Smooth muscle cell (in vitro differentiated cells): ENCODE measurements around the gene SLC6A12. TPM values are rescaled to one million over a fixed set of nuclear protein-coding genes. Genes with fewer than 3 reads are reported as not detected.

Experiments used
- DNase-seq: peaks from one replicate; lab custom pipeline; 2025; ENCODE audit not compliant: unreplicated experiment; lab: John Stamatoyannopoulos, UW
- H2AFZ ChIP-seq: fragments of 200-600 bp; sonication (generic); 2 replicates; pipeline ENCODE4 v1.6.0; 2016; ENCODE audit warnings: antibody characterized with exemption, low read depth, mild to moderate bottlenecking
- H3F3A ChIP-seq: fragments of 200-600 bp; sonication (generic); 2 replicates; pipeline ENCODE4 v1.6.0; 2017; ENCODE audit warnings: antibody characterized with exemption, low read depth
- H3K27ac ChIP-seq: fragments of 200-600 bp; sonication (generic); 2 replicates; pipeline ENCODE4 v1.5.1; 2016; ENCODE audit warnings: low read depth, mild to moderate bottlenecking
- H3K27me3 ChIP-seq: fragments of 200-600 bp; sonication (generic); 2 replicates; pipeline ENCODE4 v1.6.1; 2016; ENCODE audit warnings: low read depth, mild to moderate bottlenecking
- H3K36me3 ChIP-seq: fragments of 200-600 bp; sonication (generic); 2 replicates; pipeline ENCODE4 v1.5.1; 2016; ENCODE audit warnings: low read depth
- H3K4me1 ChIP-seq: fragments of 200-600 bp; sonication (generic); 2 replicates; pipeline ENCODE4 v1.5.1; 2016; ENCODE audit warnings: low read depth
- H3K4me2 ChIP-seq: fragments of 200-600 bp; sonication (generic); 2 replicates; pipeline ENCODE4 v1.6.0; 2016; ENCODE audit warnings: mild to moderate bottlenecking
- H3K4me3 ChIP-seq: fragments of 200-600 bp; sonication (generic); 2 replicates; pipeline ENCODE4 v1.5.1; 2016; ENCODE audit warnings: mild to moderate bottlenecking
- H3K79me2 ChIP-seq: fragments of 200-600 bp; sonication (generic); 2 replicates; pipeline ENCODE4 v1.6.0; 2016; ENCODE audit warnings: low read depth, mild to moderate bottlenecking
- H3K9ac ChIP-seq: fragments of 200-600 bp; sonication (generic); 2 replicates; pipeline ENCODE4 v1.6.0; 2016; ENCODE audit warnings: low read depth
- H3K9me3 ChIP-seq: fragments of 200-600 bp; sonication (generic); replicated peaks from 2 replicates; pipeline ENCODE4 v1.5.1; 2016; ENCODE audit warnings: low read depth
- H4K20me1 ChIP-seq: fragments of 200-600 bp; sonication (generic); 2 replicates; pipeline ENCODE4 v1.6.0; 2016; ENCODE audit warnings: low read depth
- CTCF ChIP-seq: fragments of 200-600 bp; sonication (generic); IDR thresholded peaks from 2 replicates; pipeline ENCODE4 v1.5.1; 2017; ENCODE audit warnings: borderline replicate concordance, mild to moderate bottlenecking, antibody characterized with exemption; ENCODE audit not compliant: insufficient read depth, poor library complexity, severe bottlenecking
- WGBS: methylation state at CpG from one replicate; pipeline ENCODE4 v1.1.7; 2016; ENCODE audit warnings: low lambda C conversion rate; 5-methylcytosine and 5-hydroxymethylcytosine counted together
- polyA plus RNA-seq: library from polyadenylated mRNA; unstranded; fragments of >200 nt; fragmentation: Nextera tagmentation; extraction: Ambion mirVana; gene quantifications from 2 replicates; pipeline ENCODE4 v1.2.1, GENCODE V29; 2016
- total RNA-seq: library from RNA; depleted of rRNA; stranded (reverse); fragments of >200 nt; gene quantifications from 2 replicates; pipeline ENCODE4 v1.2.3, GENCODE V29; 2014

The SLC6A12 gene
- total and polyA plus RNA-seq, 2 experiments from 2014 or later = 0.22 TPM; not detected in 1

DNA sequence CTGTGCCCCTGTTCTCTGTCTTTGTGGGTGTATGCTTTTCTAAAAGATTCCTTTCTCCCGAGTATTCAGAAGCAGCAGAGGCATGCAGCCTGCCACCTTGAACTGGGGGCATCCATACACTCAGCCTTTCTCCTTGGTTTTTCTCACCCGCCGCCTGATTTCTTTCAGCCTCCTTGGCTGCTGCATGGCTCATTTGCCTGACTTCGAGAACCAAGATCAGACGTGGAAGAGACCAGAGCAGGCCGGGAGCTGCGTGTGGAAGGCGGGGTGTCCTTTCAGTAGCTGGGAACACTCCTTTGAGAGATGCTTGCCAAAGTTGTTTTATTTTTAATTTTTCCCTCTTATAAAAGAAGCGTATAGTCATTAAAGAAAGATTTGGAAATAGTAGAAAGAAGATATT is 53.1 kb downstream of the SLC6A12 start:
- H3K9me3 ChIP-seq = no peaks in the 10 kb centered on the region
- H3K27ac ChIP-seq = no peak overlapping the region
- no peak for TF ChIP-seq CTCF
- peaks cover 12% of the 10 kb centered on the region for H3K4me1 ChIP-seq
- 84% methylated on average over 9 of the region's 9 CpGs for WGBS
- H3K4me2 ChIP-seq = no peak overlapping the region
- no peaks in the 10 kb centered on the region for H4K20me1 ChIP-seq
- H3F3A ChIP-seq = no peaks in the 10 kb centered on the region
- DNase-seq = no peak
- H3K36me3 ChIP-seq = no peaks in the 10 kb centered on the region
- H3K9ac ChIP-seq = no peak overlapping the region
- H3K27me3 ChIP-seq = no peaks in the 10 kb centered on the region
- no peak overlapping the region for H3K4me3 ChIP-seq
- no peak overlapping the region for H2AFZ ChIP-seq
- no peaks in the 10 kb centered on the region for H3K79me2 ChIP-seq

DNA sequence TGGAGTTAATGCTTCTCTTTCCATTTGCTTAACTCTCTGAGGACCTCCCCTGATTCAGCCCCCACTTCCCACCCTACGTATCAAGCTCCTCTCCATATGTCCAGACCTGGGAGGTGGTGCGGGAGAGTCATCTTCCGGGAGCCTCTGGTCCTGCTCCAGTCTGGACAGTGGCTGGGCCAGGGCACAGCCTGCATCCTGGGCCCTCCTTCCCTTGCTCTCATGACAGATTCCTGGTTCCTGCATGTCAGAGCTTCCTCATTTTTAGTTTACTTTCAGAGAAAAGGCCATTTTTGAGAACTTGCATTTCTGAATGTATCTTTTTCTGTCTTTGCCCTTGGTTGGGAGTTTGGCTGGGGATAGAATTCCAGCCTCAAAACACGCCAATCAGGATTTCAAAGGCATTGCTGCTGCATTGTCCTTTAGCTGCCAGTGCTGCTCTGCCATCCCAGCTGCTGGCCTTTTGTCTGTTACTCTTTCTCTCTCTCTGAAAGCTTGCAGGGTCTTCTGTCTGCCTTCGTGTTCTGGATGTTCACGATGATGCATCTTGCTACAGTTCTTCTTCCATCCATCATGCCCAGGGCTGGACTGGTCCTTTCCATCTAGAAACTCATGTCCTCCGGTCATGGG is 54.7 kb downstream of the SLC6A12 start:
- no peak for DNase-seq
- Histone ChIP-seq H3K4me2 (no peak overlapping the region), H2AFZ (no peak overlapping the region), H3K9ac (no peak overlapping the region), H3K27ac (no peak overlapping the region), H3K27me3 (no peaks in the 10 kb centered on the region), H3K4me3 (no peak overlapping the region), H3K4me1 (peaks cover 6% of the 10 kb centered on the region), H3F3A (no peaks in the 10 kb centered on the region), H3K36me3 (no peaks in the 10 kb centered on the region), H4K20me1 (no peaks in the 10 kb centered on the region), H3K79me2 (no peaks in the 10 kb centered on the region), H3K9me3 (no peaks in the 10 kb centered on the region)
- WGBS = 70% methylated on average over 7 of the region's 7 CpGs
- no peak for TF ChIP-seq CTCF

DNA sequence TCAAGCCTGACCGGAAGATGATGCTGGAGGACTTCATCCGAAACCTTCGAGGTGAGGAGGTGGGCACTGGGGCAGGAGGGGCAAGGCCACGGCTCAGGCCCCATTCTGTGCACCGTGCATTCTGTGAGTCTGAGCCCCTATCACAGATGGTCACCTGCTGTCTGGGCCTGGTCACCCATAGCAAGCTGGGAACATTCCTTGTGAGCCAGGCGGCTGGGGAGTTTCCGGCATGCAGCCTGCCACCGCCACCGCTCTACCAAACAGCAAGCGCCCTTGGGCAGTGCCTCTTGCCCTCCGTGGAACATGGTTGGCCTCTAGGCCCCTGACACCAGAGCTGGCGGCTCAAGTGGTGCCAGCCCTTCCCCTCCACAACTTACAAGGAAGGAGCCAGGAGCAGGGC is 56.3 kb downstream of the SLC6A12 start:
- Histone ChIP-seq H3K9me3 (no peaks in the 10 kb centered on the region), H3K27ac (no peak overlapping the region), H3K79me2 (no peaks in the 10 kb centered on the region), H3K4me3 (no peak overlapping the region), H3K9ac (no peak overlapping the region), H2AFZ (no peak overlapping the region), H3K27me3 (no peaks in the 10 kb centered on the region), H3K4me1 (no peaks in the 10 kb centered on the region), H3F3A (no peaks in the 10 kb centered on the region), H3K36me3 (no peaks in the 10 kb centered on the region), H4K20me1 (no peaks in the 10 kb centered on the region), H3K4me2 (no peak overlapping the region)
- no peak for DNase-seq
- TF ChIP-seq CTCF = no peak
- 90% methylated on average over 12 of the region's 12 CpGs for WGBS

DNA sequence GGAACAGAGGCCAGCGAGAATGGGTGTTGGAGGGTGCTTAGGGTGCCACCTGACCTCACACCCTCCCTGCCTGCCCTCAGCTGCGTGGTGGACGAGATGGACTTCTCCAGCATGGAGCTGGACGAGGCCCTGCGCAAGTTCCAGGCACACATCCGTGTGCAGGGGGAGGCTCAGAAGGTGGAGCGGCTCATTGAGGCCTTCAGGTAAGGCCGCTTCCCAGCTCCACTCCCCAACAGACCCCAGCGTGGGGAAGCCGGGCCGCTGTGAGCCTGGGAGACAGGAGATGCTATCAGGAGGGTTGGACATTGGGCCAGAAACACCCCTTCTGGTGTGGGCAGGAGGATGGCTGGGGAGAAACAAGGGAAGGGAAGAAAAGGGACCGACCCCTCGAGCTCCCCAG is 57.0 kb downstream of the SLC6A12 start:
- no peak for DNase-seq
- no peaks in the 10 kb centered on the region for H3K79me2 ChIP-seq
- H3K36me3 ChIP-seq = no peaks in the 10 kb centered on the region
- H3K27ac ChIP-seq = no peak overlapping the region
- H3K27me3 ChIP-seq = no peaks in the 10 kb centered on the region
- H3K4me3 ChIP-seq = no peak overlapping the region
- H2AFZ ChIP-seq = no peak overlapping the region
- no peaks in the 10 kb centered on the region for H3K4me1 ChIP-seq
- no peaks in the 10 kb centered on the region for H3K9me3 ChIP-seq
- 87% methylated on average over 13 of the region's 13 CpGs for WGBS
- no peak overlapping the region for H3K9ac ChIP-seq
- no peaks in the 10 kb centered on the region for H3F3A ChIP-seq
- no peak overlapping the region for H3K4me2 ChIP-seq
- H4K20me1 ChIP-seq = no peaks in the 10 kb centered on the region
- no peak for TF ChIP-seq CTCF
